CD1c-positive myeloid dendritic cell (primary cell): Measurements from ENCODE around the gene ZNF708.
"Not testable (repeated sequence)": the region's sequence is repeated elsewhere in the genome, so short reads cannot be mapped to it uniquely, and the experiment has no call there.

ENCODE experiments used
- DNase-seq: peaks from one replicate; pipeline ENCODE4 v3.0.0-alpha.2; 2016; ENCODE audit errors: extremely low spot score

ZNF708 gene

DNA sequence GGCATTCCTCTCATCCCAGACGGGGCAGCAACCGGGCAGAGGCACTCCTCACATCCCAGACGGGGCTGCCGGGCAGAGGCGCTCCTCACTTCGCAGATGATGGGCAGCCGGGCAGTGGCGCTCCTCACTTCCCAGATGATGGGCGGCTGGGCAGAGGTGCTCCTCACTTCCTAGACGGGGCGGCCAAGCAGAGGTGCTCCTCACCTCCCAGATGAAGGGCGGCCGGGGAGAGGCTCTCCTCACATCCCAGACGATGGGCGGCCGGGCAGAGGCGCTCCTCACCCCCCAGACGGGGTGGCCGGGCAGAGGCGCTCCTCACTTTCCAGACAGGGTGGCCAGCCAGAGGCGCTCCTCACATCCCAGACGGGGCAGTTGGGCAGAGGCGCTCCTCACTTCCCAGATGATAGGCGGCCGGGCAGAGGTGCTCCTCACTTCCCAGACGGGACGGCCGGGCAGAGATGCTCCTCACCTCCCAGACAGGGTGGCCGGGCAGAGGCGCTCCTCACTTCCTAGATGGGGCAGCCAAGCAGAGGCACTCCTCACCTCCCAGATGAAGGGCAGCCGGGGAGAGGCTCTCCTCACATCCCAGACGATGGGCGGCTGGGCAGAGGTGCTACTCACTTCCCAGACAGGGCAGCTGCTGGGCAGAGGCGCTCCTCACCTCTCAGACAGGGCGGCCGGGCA, 68.9 kb downstream of the ZNF708 start:
- no peak for DNase-seq

DNA sequence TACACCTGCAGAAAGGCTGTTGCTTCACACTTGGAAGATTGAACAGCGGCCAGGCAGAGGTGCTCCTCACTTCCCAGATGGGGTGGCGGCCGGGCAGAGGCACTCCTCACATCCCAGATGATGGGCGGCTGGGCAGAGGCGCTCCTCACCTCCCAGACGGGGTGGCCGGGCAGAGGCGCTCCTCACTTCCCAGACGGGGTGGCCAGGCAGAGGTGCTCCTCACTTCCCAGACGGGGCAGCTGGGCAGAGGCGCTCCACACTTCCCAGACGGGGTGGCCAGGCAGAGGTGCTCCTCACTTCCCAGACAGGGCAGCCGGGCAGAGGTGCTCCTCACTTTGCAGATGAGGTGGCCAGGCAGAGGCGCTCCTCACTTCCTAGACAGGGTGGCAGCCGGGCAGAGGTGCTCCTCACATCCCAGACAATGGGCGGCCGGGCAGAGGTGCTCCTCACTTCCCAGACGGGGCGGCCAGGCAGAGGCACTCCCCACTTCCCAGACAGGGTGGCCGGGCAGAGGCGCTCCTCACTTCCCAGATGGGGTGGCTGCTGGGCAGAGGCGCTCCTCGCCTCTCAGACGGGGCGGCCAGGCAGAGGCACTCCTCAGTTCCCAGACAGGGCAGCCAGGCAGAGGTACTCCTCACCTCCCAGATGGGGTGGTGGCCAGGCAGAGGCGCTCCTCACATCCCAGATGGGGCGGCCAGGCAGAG, 69.6 kb downstream of the ZNF708 start:
- not testable (repeated sequence) for DNase-seq

DNA sequence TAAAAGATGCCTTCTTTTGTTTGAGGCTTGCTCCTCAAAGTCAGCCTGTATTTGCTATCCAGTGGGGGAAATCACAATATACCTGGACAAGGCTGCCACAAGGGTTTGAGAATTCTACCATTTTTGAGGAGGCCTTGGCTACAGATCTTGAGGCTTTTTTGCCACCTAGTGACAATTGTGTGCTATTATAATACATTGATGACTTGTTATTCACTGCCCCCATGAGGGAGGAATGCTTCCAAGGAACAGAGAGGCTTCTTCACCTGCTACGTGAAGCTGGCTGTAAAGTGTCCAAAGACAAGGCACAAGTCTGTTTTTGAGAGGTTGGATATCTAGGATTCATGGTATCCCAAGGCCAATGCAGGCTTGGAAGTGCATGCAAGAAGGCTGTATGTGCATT, 72.5 kb downstream of the ZNF708 start:
- no peak for DNase-seq
